GM12801 (cell line): Measurements from ENCODE around the gene CAND2.

Experiments used
- CTCF ChIP-seq: IDR thresholded peaks from one replicate; pipeline ENCODE4 v1.5.1; 2011; ENCODE audit warnings: control low read depth; ENCODE audit not compliant: insufficient read length; ENCODE audit errors: extremely low read depth

Gene CAND2

GRCh38 chr3:12753275-12754028 is 43.0 kb upstream of the CAND2 start:
- TF ChIP-seq CTCF = no peak

GRCh38 chr3:12754313-12754712 is 42.2 kb upstream of the CAND2 start:
- TF ChIP-seq CTCF = no peak

- no peak for TF ChIP-seq CTCF
Measured at GRCh38 chr3:12755754-12756153, 40.7 kb upstream of the CAND2 start.

GRCh38 chr3:12756175-12756574 is 40.3 kb upstream of the CAND2 start:
- TF ChIP-seq CTCF = no peak

GRCh38 chr3:12756635-12757034 is 39.8 kb upstream of the CAND2 start:
- no peak for TF ChIP-seq CTCF

GRCh38 chr3:12758025-12758781 is 38.3 kb upstream of the CAND2 start:
- TF ChIP-seq CTCF = no peak

- TF ChIP-seq CTCF = no peak
Measured at GRCh38 chr3:12759097-12759679, 37.3 kb upstream of the CAND2 start, which contains the start of gene TMEM40. Gene TMEM40 (minus strand): TSS chr3:12759259. CDS start chr3:12749832, 9,427 bp downstream.
